Lung (tissue), 12 donors: Measurements from ENCODE around the gene ATXN1. TPM values are rescaled to one million over a fixed set of nuclear protein-coding genes. Genes with fewer than 3 reads are reported as not detected.

ENCODE experiments used
- ATAC-seq: fragments of 200-7000 bp; cut with Tn5 transposase; one replicate; pipeline ENCODE4 v1.9.1; 2020; ENCODE audit warnings: moderate number of reproducible peaks; ENCODE audit not compliant: insufficient read depth, low FRiP score
- DNase-seq, 3 donors: peaks; one replicate each; pipeline ENCODE4 v3.0.0-alpha.2; 2013 to 2017
- H3K27ac ChIP-seq, 2 donors: one replicate each; pipeline ENCODE4 v1.5.1; 2013; ENCODE audit warnings: mild to moderate bottlenecking in 2 of 2, moderate library complexity in 2 of 2, control low read depth in 1 of 2, inconsistent platforms in 1 of 2, low read depth in 1 of 2, low read length in 1 of 2
- H3K27me3 ChIP-seq, 3 donors: one replicate each; pipeline ENCODE4 v1.5.1; 2013; ENCODE audit warnings: low read length in 2 of 3; ENCODE audit not compliant: control insufficient read depth in 3 of 3, insufficient read depth in 3 of 3
- H3K36me3 ChIP-seq, 4 donors: one replicate each; pipeline ENCODE4 v1.5.1; 2013; ENCODE audit warnings: low read length in 4 of 4, mild to moderate bottlenecking in 1 of 4, moderate library complexity in 1 of 4; ENCODE audit not compliant: control insufficient read depth in 4 of 4, insufficient read depth in 4 of 4
- H3K4me1 ChIP-seq, 5 donors: one replicate each; pipeline ENCODE4 v1.5.1; 2013; ENCODE audit warnings: low read length in 5 of 5, mild to moderate bottlenecking in 2 of 5, moderate library complexity in 1 of 5; ENCODE audit not compliant: control insufficient read depth in 5 of 5, insufficient read depth in 5 of 5
- H3K4me3 ChIP-seq: one replicate; pipeline ENCODE4 v1.5.1; 2013; ENCODE audit warnings: mild to moderate bottlenecking, control low read depth, moderate library complexity
- H3K9ac ChIP-seq, 2 donors: one replicate each; pipeline ENCODE4 v1.5.1; 2013; ENCODE audit warnings: low read length in 2 of 2, control low read depth in 1 of 2; ENCODE audit not compliant: insufficient read depth in 1 of 2
- H3K9me3 ChIP-seq, 4 donors: one replicate each; pipeline ENCODE4 v1.5.1; 2013; ENCODE audit warnings: low read length in 3 of 4, mild to moderate bottlenecking in 1 of 4, moderate library complexity in 1 of 4; ENCODE audit not compliant: control insufficient read depth in 4 of 4, insufficient read depth in 3 of 4
- WGBS, 2 donors: extraction: QIAGEN DNeasy Blood & Tissue Kit; methylation state at CpG; one replicate each; pipeline ENCODE4 v1.1.7; 2013; 5-methylcytosine and 5-hydroxymethylcytosine counted together
- polyA plus RNA-seq, 2 donors: library from polyadenylated mRNA; stranded (reverse); fragments of 200-250 nt; gene quantifications; one replicate each; pipeline ENCODE4 v1.2.1, GENCODE V29; 2013
- total RNA-seq, 2 donors: library from RNA; depleted of rRNA in 1 of 2; stranded (reverse); fragments of >200 nt in 1 of 2; gene quantifications; one replicate each; pipeline ENCODE4 v1.2.1, GENCODE V29; 2014 to 2021
- TF ChIP-seq, protein P1 (sequence below): IDR thresholded peaks from 2 replicates; pipeline ENCODE4 v1.5.1; 2012; ENCODE audit warnings: mild to moderate bottlenecking; ENCODE audit errors: control extremely low read depth, extremely low read depth
- donor health status: control.
- donor health status: control.
- donor health status: Bipolar disorder and iron deficiency.
- donor health status: healthy.
- donor health status: DM: yes; HTN: yes; CAD: no.

The ATXN1 gene
- total and polyA plus RNA-seq, 4 donors: 9.7 to 108 (median 34.9) TPM

DNA sequence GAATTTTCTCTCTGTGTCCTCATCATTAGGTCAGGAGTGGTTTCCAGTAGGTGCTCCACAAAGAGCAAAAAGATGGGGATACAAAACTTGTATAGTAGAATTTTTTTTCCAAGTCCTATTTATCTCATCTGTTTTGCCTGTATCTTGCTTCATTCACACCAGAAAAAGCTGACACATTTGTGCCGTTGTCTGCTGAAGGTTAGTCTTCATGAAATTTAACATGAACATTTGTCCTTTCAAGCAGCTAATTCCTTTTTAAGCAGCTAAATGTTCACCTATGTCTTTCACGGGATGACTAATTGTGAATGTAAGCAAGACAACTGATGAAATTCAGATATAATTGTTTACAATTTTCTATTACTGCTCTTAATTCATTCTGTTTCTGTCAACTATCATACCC, 83.8 kb downstream of the ATXN1 start:
- WGBS, 2 donors: 59 to 82% methylated on average over 2 of the region's 2 CpGs
- Histone ChIP-seq H3K27ac (peak overlapping the region in 1 of 2 donors; percentile 82), H3K9ac (peak overlapping the region in 1 of 2 donors; percentile 35), H3K27me3 (no peaks in the 10 kb centered on the region), H3K4me1 (peaks cover 6 to 33% (median 13%) of the 10 kb centered on the region in 5 donors), H3K36me3 (no peaks in the 10 kb centered on the region), H3K4me3 (no peak overlapping the region), H3K9me3 (no peaks in the 10 kb centered on the region)
- no peak for DNase-seq
- ATAC-seq: no peak
- TF ChIP-seq, protein P1, sequence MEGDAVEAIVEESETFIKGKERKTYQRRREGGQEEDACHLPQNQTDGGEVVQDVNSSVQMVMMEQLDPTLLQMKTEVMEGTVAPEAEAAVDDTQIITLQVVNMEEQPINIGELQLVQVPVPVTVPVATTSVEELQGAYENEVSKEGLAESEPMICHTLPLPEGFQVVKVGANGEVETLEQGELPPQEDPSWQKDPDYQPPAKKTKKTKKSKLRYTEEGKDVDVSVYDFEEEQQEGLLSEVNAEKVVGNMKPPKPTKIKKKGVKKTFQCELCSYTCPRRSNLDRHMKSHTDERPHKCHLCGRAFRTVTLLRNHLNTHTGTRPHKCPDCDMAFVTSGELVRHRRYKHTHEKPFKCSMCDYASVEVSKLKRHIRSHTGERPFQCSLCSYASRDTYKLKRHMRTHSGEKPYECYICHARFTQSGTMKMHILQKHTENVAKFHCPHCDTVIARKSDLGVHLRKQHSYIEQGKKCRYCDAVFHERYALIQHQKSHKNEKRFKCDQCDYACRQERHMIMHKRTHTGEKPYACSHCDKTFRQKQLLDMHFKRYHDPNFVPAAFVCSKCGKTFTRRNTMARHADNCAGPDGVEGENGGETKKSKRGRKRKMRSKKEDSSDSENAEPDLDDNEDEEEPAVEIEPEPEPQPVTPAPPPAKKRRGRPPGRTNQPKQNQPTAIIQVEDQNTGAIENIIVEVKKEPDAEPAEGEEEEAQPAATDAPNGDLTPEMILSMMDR: no peak

DNA sequence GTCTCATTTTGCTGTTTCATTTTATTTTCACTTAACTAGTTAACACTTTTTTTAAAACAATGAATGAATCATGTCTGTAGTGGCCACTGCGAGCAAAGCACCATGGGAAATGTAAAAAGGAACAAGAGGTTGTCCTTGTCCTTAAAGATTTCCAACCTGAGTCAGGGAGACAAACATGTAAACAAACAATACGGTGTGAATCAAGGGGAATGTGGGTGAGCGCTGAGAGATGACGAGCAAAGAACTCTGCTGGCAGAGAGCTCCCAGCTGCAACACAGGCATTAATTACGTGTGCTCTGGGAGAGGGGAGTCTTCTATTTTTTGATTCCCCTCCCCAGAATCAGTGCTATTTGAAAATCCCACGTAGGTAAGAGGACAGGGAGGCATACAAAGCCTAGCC, 84.3 kb downstream of the ATXN1 start:
- DNase-seq (peak in 2 of 3 donors; percentile 42 to 43), ATAC-seq (no peak)
- H3K27me3 ChIP-seq: no peaks in the 10 kb centered on the region
- no peak overlapping the region for H3K4me3 ChIP-seq
- no peaks in the 10 kb centered on the region for H3K9me3 ChIP-seq
- H3K27ac ChIP-seq: peak overlapping the region; percentile 2 to 82
- peak overlapping the region in 1 of 2 donors; percentile 35 for H3K9ac ChIP-seq
- H3K36me3 ChIP-seq: no peaks in the 10 kb centered on the region
- peaks cover 7 to 38% (median 15%) of the 10 kb centered on the region in 5 donors for H3K4me1 ChIP-seq
- TF ChIP-seq, protein P1: no peak
- 52 to 69% methylated on average over 6 of the region's 6 CpGs for WGBS, 2 donors

DNA sequence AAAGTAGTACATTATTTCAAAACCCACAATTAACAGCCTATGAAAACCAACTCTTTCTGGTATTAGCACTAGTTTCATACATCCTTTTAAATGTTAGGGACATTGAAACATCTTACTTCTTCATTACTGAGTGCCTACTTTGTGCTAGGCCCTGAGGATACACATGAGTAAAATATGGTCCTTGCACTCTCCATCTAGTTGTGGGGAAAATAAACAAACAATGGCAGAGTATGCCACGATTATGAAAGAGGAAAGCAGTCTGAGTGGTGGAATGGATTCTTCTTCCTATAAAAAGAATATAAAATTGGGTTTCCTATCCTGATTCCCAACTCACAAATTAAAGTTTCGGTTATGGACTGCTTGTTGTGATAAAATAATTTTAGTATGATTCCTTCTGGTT, 84.9 kb downstream of the ATXN1 start:
- WGBS, 2 donors: 54 to 80% methylated on average over 2 of the region's 2 CpGs

More for the DNA sequence above, 84.9 kb downstream of the ATXN1 start:
- Histone ChIP-seq H3K36me3 (no peaks in the 10 kb centered on the region), H3K4me3 (no peak overlapping the region), H3K27ac (peak overlapping the region in 1 of 2 donors; percentile 68), H3K27me3 (no peaks in the 10 kb centered on the region), H3K4me1 (peaks cover 6 to 40% (median 15%) of the 10 kb centered on the region in 5 donors), H3K9me3 (no peaks in the 10 kb centered on the region), H3K9ac (no peak overlapping the region)
- DNase-seq: no peak
- TF ChIP-seq, protein P1: no peak
- ATAC-seq: no peak
